Loucy (cell line): ENCODE measurements around the gene TENM4.

Source experiments
- H2AFZ ChIP-seq: fragments of 200-600 bp; sonication (generic); 2 replicates; pipeline ENCODE4 v1.6.0; 2016; ENCODE audit warnings: antibody characterized with exemption, mild to moderate bottlenecking, low read length, moderate library complexity
- H3F3A ChIP-seq: fragments of 200-600 bp; 2 replicates; pipeline ENCODE4 v1.6.0; 2016; ENCODE audit warnings: antibody characterized with exemption, low read depth, mild to moderate bottlenecking
- H3K27me3 ChIP-seq: fragments of 200-600 bp; sonication (generic); 2 replicates; pipeline ENCODE4 v1.6.1; 2014; ENCODE audit warnings: low read length, mild to moderate bottlenecking; ENCODE audit not compliant: insufficient read depth, poor library complexity, severe bottlenecking
- H3K36me3 ChIP-seq: fragments of 200-600 bp; sonication (generic); 2 replicates; pipeline ENCODE4 v1.6.1; 2016; ENCODE audit warnings: low read length; ENCODE audit not compliant: insufficient read depth
- H3K4me1 ChIP-seq: fragments of 200-600 bp; sonication (generic); 2 replicates; pipeline ENCODE4 v1.5.1; 2014; ENCODE audit warnings: low read length, mild to moderate bottlenecking; ENCODE audit not compliant: insufficient read depth, poor library complexity, severe bottlenecking
- H3K4me2 ChIP-seq: fragments of 200-600 bp; sonication (generic); 2 replicates; pipeline ENCODE4 v1.6.0; 2014; ENCODE audit warnings: antibody characterized with exemption, low read length, low read depth, mild to moderate bottlenecking; ENCODE audit not compliant: poor library complexity, severe bottlenecking
- H3K4me3 ChIP-seq: fragments of 200-600 bp; sonication (generic); 2 replicates; pipeline ENCODE4 v1.5.1; 2014; ENCODE audit warnings: low read length, mild to moderate bottlenecking, mixed read lengths; ENCODE audit not compliant: poor library complexity, severe bottlenecking
- H3K79me2 ChIP-seq: fragments of 200-600 bp; sonication (generic); 2 replicates; pipeline ENCODE4 v1.6.1; 2014; ENCODE audit warnings: low read length; ENCODE audit not compliant: insufficient read depth
- H3K9ac ChIP-seq: fragments of 200-600 bp; sonication (generic); 2 replicates; pipeline ENCODE4 v1.6.0; 2014; ENCODE audit warnings: mild to moderate bottlenecking, low read depth, low read length, moderate library complexity; ENCODE audit not compliant: poor library complexity, severe bottlenecking
- H3K9me2 ChIP-seq: fragments of 200-600 bp; sonication (generic); replicated peaks from 2 replicates; pipeline ENCODE4 v1.6.1; 2016; ENCODE audit warnings: low read depth, low read length, mixed read lengths
- H3K9me3 ChIP-seq: fragments of 200-600 bp; sonication (generic); 2 replicates; pipeline ENCODE4 v1.6.1; 2014; ENCODE audit warnings: mild to moderate bottlenecking, antibody characterized with exemption, low read length, low read depth; ENCODE audit not compliant: insufficient read depth
- H4K20me1 ChIP-seq: fragments of 200-600 bp; sonication (generic); 2 replicates; pipeline ENCODE4 v1.6.0; 2014; ENCODE audit warnings: antibody characterized with exemption, low read length, mild to moderate bottlenecking; ENCODE audit not compliant: insufficient read depth, poor library complexity, severe bottlenecking
- EZH2phosphoT487 ChIP-seq: fragments of 200-600 bp; IDR thresholded peaks from 2 replicates; pipeline ENCODE4 v1.6.1; 2018; ENCODE audit warnings: antibody characterized with exemption, mild to moderate bottlenecking, moderate library complexity, borderline replicate concordance
- TF ChIP-seq, protein P1 (sequence below): fragments of 200-600 bp; sonication (generic); conservative IDR thresholded peaks from 2 replicates; pipeline ENCODE4 v1.5.1; 2014; ENCODE audit warnings: mild to moderate bottlenecking, antibody characterized with exemption, low read length

The TENM4 gene

GRCh38 chr11:79241852-79242241, 199.0 kb downstream of the TENM4 start:
- no peaks in the 10 kb centered on the region for H3K4me1 ChIP-seq
- H3K9me3 ChIP-seq: peaks cover 5% of the 10 kb centered on the region; the same call in 1 of the 2 replicates
- no peak overlapping the region for H2AFZ ChIP-seq
- TF ChIP-seq EZH2phosphoT487: no peak
- H3K27me3 ChIP-seq: no peaks in the 10 kb centered on the region
- H3F3A ChIP-seq: no peaks in the 10 kb centered on the region
- H3K36me3 ChIP-seq: no peaks in the 10 kb centered on the region
- no peaks in the 10 kb centered on the region for H3K9me2 ChIP-seq
- H4K20me1 ChIP-seq: no peaks in the 10 kb centered on the region
- H3K9ac ChIP-seq: no peak overlapping the region
- no peaks in the 10 kb centered on the region for H3K79me2 ChIP-seq
- no peak overlapping the region for H3K4me2 ChIP-seq
- no peak overlapping the region for H3K4me3 ChIP-seq

DNA sequence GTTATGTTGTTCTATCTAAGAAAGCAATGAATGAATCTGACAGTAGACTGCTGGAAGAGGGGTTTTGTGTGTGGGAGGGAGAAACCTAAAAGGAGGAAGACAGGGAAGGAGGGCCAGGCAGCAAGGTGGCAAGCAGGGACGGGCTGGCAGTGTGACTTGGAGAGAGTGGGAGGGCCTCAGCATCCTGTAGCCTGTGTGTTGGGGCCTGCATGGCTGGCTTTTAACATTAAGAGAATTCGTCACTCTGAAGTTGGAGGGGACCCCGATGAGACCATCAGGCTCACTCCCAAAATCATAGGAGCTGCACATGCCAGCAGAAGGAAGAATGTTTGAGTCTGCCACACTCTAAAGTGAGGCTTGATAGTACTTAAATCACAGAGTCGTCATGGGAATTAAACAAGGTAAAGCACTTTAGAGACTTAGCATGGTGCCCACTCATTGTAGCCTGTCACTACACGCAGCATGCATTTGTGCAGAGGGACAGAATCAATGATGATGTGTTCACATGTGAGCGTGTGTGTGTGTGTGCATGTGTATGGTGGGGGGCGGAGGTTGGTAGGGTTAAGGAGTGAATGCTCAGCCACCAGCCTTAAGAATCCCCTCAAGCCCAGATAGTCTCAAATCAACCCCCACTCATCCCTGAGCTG, 199.5 kb downstream of the TENM4 start:
- Histone ChIP-seq H3K9ac (no peak overlapping the region), H2AFZ (no peak overlapping the region), H3K36me3 (no peaks in the 10 kb centered on the region), H3K4me1 (no peaks in the 10 kb centered on the region), H3K9me2 (no peaks in the 10 kb centered on the region), H3K9me3 (peaks cover 10% of the 10 kb centered on the region; the same call in 1 of the 2 replicates), H4K20me1 (no peaks in the 10 kb centered on the region), H3F3A (no peaks in the 10 kb centered on the region), H3K4me3 (no peak overlapping the region), H3K4me2 (no peak overlapping the region), H3K27me3 (no peaks in the 10 kb centered on the region), H3K79me2 (no peaks in the 10 kb centered on the region)
- TF ChIP-seq EZH2phosphoT487: no peak
- TF ChIP-seq, protein P1, sequence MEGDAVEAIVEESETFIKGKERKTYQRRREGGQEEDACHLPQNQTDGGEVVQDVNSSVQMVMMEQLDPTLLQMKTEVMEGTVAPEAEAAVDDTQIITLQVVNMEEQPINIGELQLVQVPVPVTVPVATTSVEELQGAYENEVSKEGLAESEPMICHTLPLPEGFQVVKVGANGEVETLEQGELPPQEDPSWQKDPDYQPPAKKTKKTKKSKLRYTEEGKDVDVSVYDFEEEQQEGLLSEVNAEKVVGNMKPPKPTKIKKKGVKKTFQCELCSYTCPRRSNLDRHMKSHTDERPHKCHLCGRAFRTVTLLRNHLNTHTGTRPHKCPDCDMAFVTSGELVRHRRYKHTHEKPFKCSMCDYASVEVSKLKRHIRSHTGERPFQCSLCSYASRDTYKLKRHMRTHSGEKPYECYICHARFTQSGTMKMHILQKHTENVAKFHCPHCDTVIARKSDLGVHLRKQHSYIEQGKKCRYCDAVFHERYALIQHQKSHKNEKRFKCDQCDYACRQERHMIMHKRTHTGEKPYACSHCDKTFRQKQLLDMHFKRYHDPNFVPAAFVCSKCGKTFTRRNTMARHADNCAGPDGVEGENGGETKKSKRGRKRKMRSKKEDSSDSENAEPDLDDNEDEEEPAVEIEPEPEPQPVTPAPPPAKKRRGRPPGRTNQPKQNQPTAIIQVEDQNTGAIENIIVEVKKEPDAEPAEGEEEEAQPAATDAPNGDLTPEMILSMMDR: no peak

DNA sequence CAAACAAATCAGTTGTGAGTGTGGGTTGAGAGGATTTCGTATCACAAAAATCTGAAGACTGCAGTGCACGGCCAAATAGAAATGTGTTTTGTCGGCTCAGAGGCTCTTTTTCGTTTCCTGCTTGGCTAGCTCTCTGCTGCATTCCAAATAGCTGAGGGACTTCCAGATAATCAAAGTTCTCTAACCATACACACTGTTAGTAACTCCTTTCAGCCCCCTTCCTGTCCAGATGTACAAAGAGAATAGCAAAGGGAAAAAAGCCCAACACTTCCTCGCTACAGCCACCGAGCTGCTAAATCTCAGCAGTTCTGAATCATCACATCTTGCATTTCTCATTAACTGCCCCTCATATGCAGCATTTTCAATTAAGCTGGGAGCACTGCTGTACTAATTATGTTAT, 203.1 kb downstream of the TENM4 start:
- no peak for TF ChIP-seq EZH2phosphoT487
- TF ChIP-seq, protein P1: no peak
- H2AFZ ChIP-seq: no peak overlapping the region
- H3K79me2 ChIP-seq: no peaks in the 10 kb centered on the region
- no peaks in the 10 kb centered on the region for H3K27me3 ChIP-seq
- no peaks in the 10 kb centered on the region for H3K4me1 ChIP-seq
- H3K4me3 ChIP-seq: no peak overlapping the region
- no peaks in the 10 kb centered on the region for H3K9me2 ChIP-seq
- no peaks in the 10 kb centered on the region for H3F3A ChIP-seq
- no peaks in the 10 kb centered on the region for H3K36me3 ChIP-seq
- no peak overlapping the region for H3K4me2 ChIP-seq
- peaks cover 6% of the 10 kb centered on the region; the same call in 1 of the 2 replicates for H3K9me3 ChIP-seq
- H4K20me1 ChIP-seq: no peaks in the 10 kb centered on the region
- no peak overlapping the region for H3K9ac ChIP-seq

DNA sequence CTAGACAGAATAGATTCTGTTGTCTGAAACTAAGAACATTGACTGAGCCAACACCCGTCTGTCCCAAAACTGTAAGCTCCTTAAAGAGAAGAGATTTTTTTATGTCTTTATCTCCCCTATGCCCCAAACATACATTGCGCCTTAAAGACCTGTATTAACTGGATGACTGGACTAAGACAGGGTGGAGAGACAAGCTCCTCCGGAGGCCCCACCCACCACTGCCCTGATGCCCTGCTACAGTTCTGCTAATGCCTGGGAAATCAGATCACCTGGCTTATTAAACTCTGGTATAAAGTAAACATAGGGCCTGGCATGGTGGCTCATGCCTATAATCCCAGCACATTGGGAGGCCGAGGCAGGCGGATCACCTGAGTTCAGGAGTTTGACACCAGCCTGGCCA, 203.7 kb downstream of the TENM4 start:
- no peak overlapping the region for H3K9ac ChIP-seq
- no peaks in the 10 kb centered on the region for H3F3A ChIP-seq
- H3K79me2 ChIP-seq: no peaks in the 10 kb centered on the region
- H2AFZ ChIP-seq: no peak overlapping the region
- H3K4me1 ChIP-seq: no peaks in the 10 kb centered on the region
- no peaks in the 10 kb centered on the region for H3K27me3 ChIP-seq
- no peaks in the 10 kb centered on the region for H3K9me2 ChIP-seq
- H3K4me2 ChIP-seq: no peak overlapping the region
- no peak overlapping the region for H3K4me3 ChIP-seq
- H4K20me1 ChIP-seq: no peaks in the 10 kb centered on the region
- no peaks in the 10 kb centered on the region for H3K36me3 ChIP-seq
- TF ChIP-seq EZH2phosphoT487: no peak
- TF ChIP-seq, protein P1: no peak
- peaks cover 6% of the 10 kb centered on the region; the same call in 1 of the 2 replicates for H3K9me3 ChIP-seq
